HCT116 (cell line): ENCODE measurements around the gene ST7. TPM values are rescaled to one million over a fixed set of nuclear protein-coding genes. Genes with fewer than 3 reads are reported as not detected.

Experiments
- ATAC-seq: fragments of 200-7000 bp; cut with Tn5 transposase; 2 replicates; pipeline ENCODE4 v1.9.1; 2020; ENCODE audit warnings: mild to moderate bottlenecking, moderate library complexity
- BruUV-seq: library from RNA; stranded (reverse); fragments of 400-500 nt; replicated peaks from 2 replicates; lab custom pipeline; 2021; lab: Mats Ljungman, UMichigan
- CTCF ChIA-PET: fragments of 300-600 bp; sonication (Branson Sonifier 250); formaldehyde crosslinking; loops from one replicate; lab custom pipeline; 2021; ENCODE audit warnings: antibody characterized with exemption; lab: Charles Lee
- POLR2A ChIA-PET: fragments of 300-600, 350-600 bp; sonication (Branson Sonifier 250); formaldehyde crosslinking; loops from one replicate; lab custom pipeline; 2021; ENCODE audit warnings: antibody characterized with exemption; lab: Charles Lee
- RAD21 ChIA-PET, 2 experiments: fragments of 300-600 bp; sonication (Branson Sonifier 250); formaldehyde crosslinking; loops; one replicate each; lab custom pipeline; 2023; ENCODE audit warnings: low total read pairs in 2 of 2; ENCODE audit not compliant: uncharacterized antibody in 2 of 2, unreplicated experiment in 2 of 2, low non-redundant PET in 1 of 2; lab: Charles Lee
- DNase-seq: peaks from one replicate; pipeline ENCODE4 v3.0.0-alpha.2; 2010; ENCODE audit warnings: low read depth, low spot score
- H2AFZ ChIP-seq: fragments of 200-600 bp; shearing (Covaris generic), sonication (generic); 2 replicates; pipeline ENCODE4 v1.6.1; 2017; ENCODE audit warnings: low read depth, mixed run types, mixed read lengths, antibody characterized with exemption, low read length; ENCODE audit not compliant: poor library complexity, severe bottlenecking
- H3K27ac ChIP-seq: 2 replicates; pipeline ENCODE4 v1.5.1; 2012; ENCODE audit warnings: low read depth, low read length
- H3K27me3 ChIP-seq: fragments of 200-600 bp; sonication (generic); 2 replicates; pipeline ENCODE4 v1.6.1; 2016; ENCODE audit warnings: mixed run types, low read length, mixed read lengths; ENCODE audit not compliant: insufficient read depth
- H3K36me3 ChIP-seq, 2 experiments: fragments of 200-500 bp in 1 of 2; fragments of 200-600 bp in 1 of 2; sonication (Bioruptor generic) in 1 of 2; sonication (generic) in 1 of 2; 2 replicates each; pipeline versions ENCODE4 v1.5.1 to v1.6.1; 2014 to 2016; ENCODE audit warnings: low read length in 2 of 2, inconsistent platforms in 1 of 2, mixed read lengths in 1 of 2, mixed run types in 1 of 2; ENCODE audit not compliant: insufficient read depth in 2 of 2, control insufficient read depth in 1 of 2
- H3K4me1 ChIP-seq, 2 experiments: fragments of 200-600 bp in 1 of 2; sonication (generic) in 1 of 2; 2 replicates each; pipeline versions ENCODE4 v1.5.1 to v1.6.1; 2012 to 2017; ENCODE audit warnings: low read length in 2 of 2, inconsistent platforms in 1 of 2, mild to moderate bottlenecking in 1 of 2, mixed read lengths in 1 of 2, mixed run types in 1 of 2, moderate library complexity in 1 of 2; ENCODE audit not compliant: insufficient read depth in 2 of 2, control insufficient read depth in 1 of 2
- H3K4me2 ChIP-seq: fragments of 200-600 bp; sonication (generic); 2 replicates; pipeline ENCODE4 v1.6.1; 2017; ENCODE audit warnings: mixed run types, low read length, mixed read lengths
- H3K4me3 ChIP-seq, 2 experiments: fragments of 200-600 bp in 1 of 2; sonication (generic) in 1 of 2; replicated peaks in 1 of 2; 2 replicates each; pipeline ENCODE4 v1.5.1; 2011 to 2016; ENCODE audit warnings: low read length in 2 of 2, control low read depth in 1 of 2, low read depth in 1 of 2, mild to moderate bottlenecking in 1 of 2, mixed read lengths in 1 of 2, mixed run types in 1 of 2
- H3K79me2 ChIP-seq: fragments of 200-600 bp; sonication (generic); 2 replicates; pipeline ENCODE4 v1.6.1; 2017; ENCODE audit warnings: mild to moderate bottlenecking, mixed run types, low read length, moderate library complexity, mixed read lengths; ENCODE audit not compliant: insufficient read depth
- H3K9ac ChIP-seq: fragments of 200-600 bp; sonication (generic); 2 replicates; pipeline ENCODE4 v1.6.1; 2016; ENCODE audit warnings: low read length, mixed read lengths
- H3K9me2 ChIP-seq: fragments of 200-600 bp; sonication (generic), shearing (Covaris generic); 2 replicates; pipeline ENCODE4 v1.6.1; 2017; ENCODE audit warnings: mixed run types, mild to moderate bottlenecking, moderate library complexity; ENCODE audit not compliant: insufficient read depth
- H3K9me3 ChIP-seq, 2 experiments: fragments of 200-500 bp in 1 of 2; fragments of 200-600 bp in 1 of 2; sonication (Bioruptor generic) in 1 of 2; sonication (generic) in 1 of 2; 2 replicates each; pipeline ENCODE4 v1.6.1; 2014 to 2017; ENCODE audit warnings: low read length in 2 of 2, mixed read lengths in 2 of 2, inconsistent platforms in 1 of 2, low read depth in 1 of 2, mild to moderate bottlenecking in 1 of 2, mixed run types in 1 of 2, moderate library complexity in 1 of 2; ENCODE audit not compliant: control insufficient read depth in 1 of 2, insufficient read depth in 1 of 2
- H4K20me1 ChIP-seq: fragments of 200-600 bp; sonication (generic), shearing (Covaris generic); 2 replicates; pipeline ENCODE4 v1.6.1; 2017; ENCODE audit warnings: mixed run types, mild to moderate bottlenecking, moderate library complexity; ENCODE audit not compliant: insufficient read depth
- CBX3 ChIP-seq: IDR thresholded peaks from 2 replicates; pipeline ENCODE4 v1.6.1; 2012; ENCODE audit warnings: low read depth
- FOSL1 ChIP-seq: IDR thresholded peaks from 2 replicates; pipeline ENCODE4 v1.6.1; 2012; ENCODE audit warnings: low read depth
- POLR2A ChIP-seq: IDR thresholded peaks from 2 replicates; pipeline ENCODE4 v1.7.0; 2011; ENCODE audit warnings: borderline replicate concordance; ENCODE audit not compliant: insufficient read depth, insufficient read length; ENCODE audit errors: extremely low read depth
- SP1 ChIP-seq: IDR thresholded peaks from 2 replicates; pipeline ENCODE4 v1.6.1; 2012; ENCODE audit warnings: low read depth
- YY1 ChIP-seq: IDR thresholded peaks from 2 replicates; pipeline ENCODE4 v1.6.1; 2011; ENCODE audit warnings: low read length, low read depth, moderate library complexity, mild to moderate bottlenecking; ENCODE audit not compliant: insufficient replicate concordance; ENCODE audit errors: extremely low read depth
- intact Hi-C: fragments of 100-400 bp; cut with micrococcal nuclease; formaldehyde crosslinking; loops from 2 replicates; pipeline ENCODE4 v1.10.0; 2022
- total RNA-seq: library from RNA; stranded (reverse); gene quantifications from one replicate; pipeline ENCODE4 v1.2.1, GENCODE V29; 2021; ENCODE audit not compliant: unreplicated experiment
- TF ChIP-seq, protein P1 (sequence below), 3 experiments: fragments of 200-600 bp in 1 of 3; sonication (generic) in 1 of 3; IDR thresholded peaks in 2 of 3; conservative IDR thresholded peaks in 1 of 3; 2 replicates each; pipeline ENCODE4 v1.5.1; 2012 to 2017; ENCODE audit warnings: low read depth in 2 of 3, low read length in 2 of 3, antibody characterized with exemption in 1 of 3, borderline replicate concordance in 1 of 3, control low read depth in 1 of 3, mild to moderate bottlenecking in 1 of 3, mixed read lengths in 1 of 3, mixed run types in 1 of 3, moderate library complexity in 1 of 3; ENCODE audit not compliant: insufficient read depth in 1 of 3
- TF ChIP-seq, protein P2 (sequence below): IDR thresholded peaks from 2 replicates; pipeline ENCODE4 v1.6.1; 2011; ENCODE audit warnings: mild to moderate bottlenecking, low read length, moderate library complexity; ENCODE audit not compliant: insufficient replicate concordance; ENCODE audit errors: extremely low read depth

The ST7 gene
- total RNA-seq, 1 experiment from 2014 or later, result 12.6 TPM

DNA sequence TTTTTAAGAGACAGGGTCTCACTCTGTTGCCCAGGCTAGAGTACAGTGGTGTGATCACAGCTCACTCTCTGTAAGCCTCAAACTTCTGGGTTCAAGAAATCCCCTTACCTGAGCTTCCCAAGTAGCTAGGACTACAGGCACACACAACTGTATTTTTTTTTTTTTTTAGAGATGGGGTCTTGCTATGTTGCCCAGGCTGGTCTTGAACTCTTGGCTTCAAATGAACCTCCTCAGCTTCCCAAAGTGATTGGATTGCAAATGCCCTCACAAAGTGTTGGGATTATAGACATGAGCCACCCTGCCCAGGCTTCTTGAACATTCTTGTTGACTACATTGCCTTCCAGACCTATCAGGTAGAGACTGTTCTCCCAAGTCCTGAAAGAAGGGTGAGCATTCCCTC, 296.9 kb downstream of the ST7 start:
- ChIA-PET POLR2A (no interaction called here), RAD21 (no interaction called here), CTCF (interaction anchor here (1.7 kb wide), 1 partner anchor 38 kb away, joined by 4 read pairs; no protein-coding TSS in a partner anchor)
- no peaks in the 10 kb centered on the region for H3K36me3 ChIP-seq
- no peaks in the 10 kb centered on the region for H3K9me2 ChIP-seq
- ATAC-seq, result no peak
- TF ChIP-seq SP1, result no peak
- no peak for TF ChIP-seq POLR2A
- TF ChIP-seq, protein P1, sequence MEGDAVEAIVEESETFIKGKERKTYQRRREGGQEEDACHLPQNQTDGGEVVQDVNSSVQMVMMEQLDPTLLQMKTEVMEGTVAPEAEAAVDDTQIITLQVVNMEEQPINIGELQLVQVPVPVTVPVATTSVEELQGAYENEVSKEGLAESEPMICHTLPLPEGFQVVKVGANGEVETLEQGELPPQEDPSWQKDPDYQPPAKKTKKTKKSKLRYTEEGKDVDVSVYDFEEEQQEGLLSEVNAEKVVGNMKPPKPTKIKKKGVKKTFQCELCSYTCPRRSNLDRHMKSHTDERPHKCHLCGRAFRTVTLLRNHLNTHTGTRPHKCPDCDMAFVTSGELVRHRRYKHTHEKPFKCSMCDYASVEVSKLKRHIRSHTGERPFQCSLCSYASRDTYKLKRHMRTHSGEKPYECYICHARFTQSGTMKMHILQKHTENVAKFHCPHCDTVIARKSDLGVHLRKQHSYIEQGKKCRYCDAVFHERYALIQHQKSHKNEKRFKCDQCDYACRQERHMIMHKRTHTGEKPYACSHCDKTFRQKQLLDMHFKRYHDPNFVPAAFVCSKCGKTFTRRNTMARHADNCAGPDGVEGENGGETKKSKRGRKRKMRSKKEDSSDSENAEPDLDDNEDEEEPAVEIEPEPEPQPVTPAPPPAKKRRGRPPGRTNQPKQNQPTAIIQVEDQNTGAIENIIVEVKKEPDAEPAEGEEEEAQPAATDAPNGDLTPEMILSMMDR (IDR thresholded peaks at IDR 0.05 in 2 of 3, conservative IDR thresholded peaks at IDR 0.05 in 1 of 3; ENCODE audit: borderline replicate concordance in 1 of 3, insufficient read depth in 1 of 3, low read depth in 2 of 3, low read length in 2 of 3), result no peak
- no peak for TF ChIP-seq YY1
- TF ChIP-seq FOSL1, result no peak
- no peak for TF ChIP-seq CBX3
- TF ChIP-seq, protein P2, sequence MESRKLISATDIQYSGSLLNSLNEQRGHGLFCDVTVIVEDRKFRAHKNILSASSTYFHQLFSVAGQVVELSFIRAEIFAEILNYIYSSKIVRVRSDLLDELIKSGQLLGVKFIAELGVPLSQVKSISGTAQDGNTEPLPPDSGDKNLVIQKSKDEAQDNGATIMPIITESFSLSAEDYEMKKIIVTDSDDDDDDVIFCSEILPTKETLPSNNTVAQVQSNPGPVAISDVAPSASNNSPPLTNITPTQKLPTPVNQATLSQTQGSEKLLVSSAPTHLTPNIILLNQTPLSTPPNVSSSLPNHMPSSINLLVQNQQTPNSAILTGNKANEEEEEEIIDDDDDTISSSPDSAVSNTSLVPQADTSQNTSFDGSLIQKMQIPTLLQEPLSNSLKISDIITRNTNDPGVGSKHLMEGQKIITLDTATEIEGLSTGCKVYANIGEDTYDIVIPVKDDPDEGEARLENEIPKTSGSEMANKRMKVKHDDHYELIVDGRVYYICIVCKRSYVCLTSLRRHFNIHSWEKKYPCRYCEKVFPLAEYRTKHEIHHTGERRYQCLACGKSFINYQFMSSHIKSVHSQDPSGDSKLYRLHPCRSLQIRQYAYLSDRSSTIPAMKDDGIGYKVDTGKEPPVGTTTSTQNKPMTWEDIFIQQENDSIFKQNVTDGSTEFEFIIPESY, result no peak
- intact Hi-C loops, result no loop called here
- H3K79me2 ChIP-seq, result no peaks in the 10 kb centered on the region
- H3K27me3 ChIP-seq, result 0 out of 2 replicates have a peak, but pooled peaks cover 3% of the 10 kb centered on the region
- no peak overlapping the region for H3K9ac ChIP-seq
- no TSS peak for BruUV-seq
- H3K4me1 ChIP-seq, result no peaks in the 10 kb centered on the region
- H4K20me1 ChIP-seq, result no peaks in the 10 kb centered on the region
- H3K9me3 ChIP-seq, result no peaks in the 10 kb centered on the region
- H2AFZ ChIP-seq, result no peak overlapping the region
- H3K4me3 ChIP-seq, result no peak overlapping the region
- H3K27ac ChIP-seq, result no peak overlapping the region
- no peak for DNase-seq
- no peak overlapping the region for H3K4me2 ChIP-seq
